HL-60 (cell line): ENCODE results near the gene FAM114A2.
"Not testable (repeated sequence)": the region's sequence is repeated elsewhere in the genome, so short reads cannot be mapped to it uniquely, and the experiment has no call there.

Source experiments
- DNase-seq, 2 experiments: peaks; one replicate each; pipeline ENCODE4 v3.0.0-alpha.2; 2010 to 2020; ENCODE audit warnings: low read depth in 1 of 2, low spot score in 1 of 2
- H3K27ac ChIP-seq: fragments of 250-450 bp; sonication (Bioruptor Pico); replicated peaks from 2 replicates; pipeline ENCODE4 v1.5.1; 2020; ENCODE audit warnings: mild to moderate bottlenecking, moderate library complexity
- H3K27me3 ChIP-seq: fragments of 250-450 bp; sonication (Bioruptor Pico); 2 replicates; pipeline ENCODE4 v1.5.1; 2021; ENCODE audit warnings: mild to moderate bottlenecking, moderate library complexity; ENCODE audit not compliant: insufficient read depth, poor library complexity, severe bottlenecking
- H3K4me3 ChIP-seq: replicated peaks from 2 replicates; pipeline ENCODE4 v1.5.1; 2011; ENCODE audit warnings: mild to moderate bottlenecking, control low read depth, low read length; ENCODE audit not compliant: insufficient read depth
- CTCF ChIP-seq: IDR thresholded peaks from one replicate; pipeline ENCODE4 v1.5.1; 2011; ENCODE audit warnings: low read length, control low read depth, inconsistent platforms; ENCODE audit not compliant: insufficient read depth
- GABPA ChIP-seq: IDR thresholded peaks from 2 replicates; pipeline ENCODE4 v1.6.1; 2012; ENCODE audit warnings: low read depth
- POLR2AphosphoS5 ChIP-seq: IDR thresholded peaks from 2 replicates; pipeline ENCODE4 v1.6.1; 2012; ENCODE audit warnings: low read depth
- REST ChIP-seq: IDR thresholded peaks from 2 replicates; pipeline ENCODE4 v1.6.1; 2012; ENCODE audit warnings: low read depth; ENCODE audit not compliant: insufficient replicate concordance
- SPI1 ChIP-seq: IDR thresholded peaks from 2 replicates; pipeline ENCODE4 v1.6.1; 2012; ENCODE audit warnings: low read depth, mild to moderate bottlenecking, borderline replicate concordance

The FAM114A2 gene

GRCh38 chr5:154018919-154019318 lies 19.8 kb downstream of the FAM114A2 start:
- H3K27ac ChIP-seq, H3K4me3 ChIP-seq, DNase-seq, H3K27me3 ChIP-seq: not testable (repeated sequence)
- TF ChIP-seq SPI1, result peak; percentile 84

- no peak for DNase-seq
- TF ChIP-seq POLR2AphosphoS5 (no peak), CTCF (no peak), SPI1 (no peak), REST (no peak), GABPA (no peak)
- H3K27ac ChIP-seq, result no peak overlapping the region
- H3K27me3 ChIP-seq, result no peaks in the 10 kb centered on the region
- H3K4me3 ChIP-seq, result no peak overlapping the region
Observed at GRCh38 chr5:154015071-154015693, 23.5 kb downstream of the FAM114A2 start.

GRCh38 chr5:154010660-154011059 lies 28.1 kb downstream of the FAM114A2 start:
- Histone ChIP-seq H3K27ac (no peak overlapping the region), H3K27me3 (no peaks in the 10 kb centered on the region), H3K4me3 (no peak overlapping the region)
- DNase-seq, result no peak
- no peak for TF ChIP-seq CTCF
- no peak for TF ChIP-seq POLR2AphosphoS5

GRCh38 chr5:154005648-154006047 lies 33.1 kb downstream of the FAM114A2 start:
- H3K27ac ChIP-seq, result no peak overlapping the region
- no peaks in the 10 kb centered on the region for H3K27me3 ChIP-seq
- DNase-seq, result no peak
- TF ChIP-seq CTCF (no peak), REST (no peak), POLR2AphosphoS5 (no peak), GABPA (no peak), SPI1 (no peak)
- no peak overlapping the region for H3K4me3 ChIP-seq
